DOHH2 (cell line): ENCODE results near the gene LATS2.

Experiments used
- H3F3A ChIP-seq: fragments of 200-600 bp; sonication (generic), shearing (Covaris generic); 2 replicates; pipeline ENCODE4 v1.6.0; 2016; ENCODE audit warnings: antibody characterized with exemption, mild to moderate bottlenecking; ENCODE audit not compliant: control insufficient read depth, insufficient read depth
- H3K27ac ChIP-seq: fragments of 200-600 bp; sonication (generic); 2 replicates; pipeline ENCODE4 v1.5.1; 2014; ENCODE audit warnings: low read depth, mild to moderate bottlenecking, low read length, moderate library complexity
- H3K27me3 ChIP-seq: fragments of 200-600 bp; sonication (generic); 2 replicates; pipeline ENCODE4 v1.6.1; 2014; ENCODE audit warnings: mild to moderate bottlenecking, low read length, mixed read lengths; ENCODE audit not compliant: control insufficient read depth
- H3K36me3 ChIP-seq: fragments of 200-600 bp; sonication (generic); 2 replicates; pipeline ENCODE4 v1.6.1; 2014; ENCODE audit warnings: mild to moderate bottlenecking, low read length, moderate library complexity, mixed read lengths; ENCODE audit not compliant: control insufficient read depth
- H3K4me1 ChIP-seq: fragments of 200-600 bp; sonication (generic); 2 replicates; pipeline ENCODE4 v1.6.1; 2014; ENCODE audit warnings: mild to moderate bottlenecking, low read length, mixed read lengths; ENCODE audit not compliant: control insufficient read depth
- H3K4me2 ChIP-seq: fragments of 200-600 bp; sonication (generic); 2 replicates; pipeline ENCODE4 v1.6.0; 2014; ENCODE audit warnings: mild to moderate bottlenecking, low read length, moderate library complexity
- H3K4me3 ChIP-seq: fragments of 200-600 bp; sonication (generic); 2 replicates; pipeline ENCODE4 v1.5.1; 2014; ENCODE audit warnings: mild to moderate bottlenecking, low read length, mixed read lengths
- H3K79me2 ChIP-seq: fragments of 200-600 bp; sonication (generic); 2 replicates; pipeline ENCODE4 v1.6.1; 2014; ENCODE audit warnings: mild to moderate bottlenecking, low read length, mixed read lengths; ENCODE audit not compliant: control insufficient read depth
- H3K9me2 ChIP-seq: fragments of 200-600 bp; sonication (generic); replicated peaks from 2 replicates; pipeline ENCODE4 v1.6.1; 2014; ENCODE audit warnings: mild to moderate bottlenecking, low read length, mixed read lengths; ENCODE audit not compliant: control insufficient read depth
- H3K9me3 ChIP-seq: fragments of 200-600 bp; sonication (generic); 2 replicates; pipeline ENCODE4 v1.6.1; 2014; ENCODE audit warnings: antibody characterized with exemption, low read length, mixed read lengths; ENCODE audit not compliant: control insufficient read depth, insufficient read depth
- H4K20me1 ChIP-seq: fragments of 200-600 bp; sonication (generic); 2 replicates; pipeline ENCODE4 v1.6.0; 2014; ENCODE audit warnings: low read depth, mild to moderate bottlenecking, antibody characterized with exemption, low read length, moderate library complexity; ENCODE audit not compliant: control insufficient read depth, insufficient read depth
- EZH2phosphoT487 ChIP-seq: fragments of 200-600 bp; sonication (generic); IDR thresholded peaks from 2 replicates; pipeline ENCODE4 v1.6.1; 2017; ENCODE audit warnings: borderline replicate concordance, mild to moderate bottlenecking, antibody characterized with exemption, low read length, moderate library complexity, mixed read lengths
- TF ChIP-seq, protein P1 (sequence below): fragments of 200-600 bp; sonication (generic); IDR thresholded peaks from one replicate; pipeline ENCODE4 v1.5.1; 2014; ENCODE audit warnings: antibody characterized with exemption, mild to moderate bottlenecking, low read depth, low read length; ENCODE audit not compliant: poor library complexity, severe bottlenecking

LATS2 gene

DNA sequence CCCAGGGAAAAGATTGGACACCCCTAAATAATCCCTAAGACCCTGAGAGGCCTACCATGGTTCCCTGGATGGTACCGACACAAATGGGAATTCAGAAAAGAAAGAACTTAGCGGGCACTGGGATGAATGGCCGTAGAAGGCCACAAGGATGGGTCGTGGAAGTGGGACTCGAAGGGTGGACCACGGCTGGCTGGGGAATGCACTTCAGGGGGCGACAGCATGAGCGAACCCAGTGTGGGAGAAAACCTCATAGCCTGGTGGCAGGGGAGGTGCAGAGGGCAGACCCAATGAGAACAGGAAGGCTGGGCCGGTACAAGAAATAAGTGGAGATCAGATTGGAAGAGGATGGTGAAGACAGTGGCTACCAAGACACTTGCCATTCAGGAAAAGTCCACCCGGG lies 28.7 kb downstream of the LATS2 start:
- no peaks in the 10 kb centered on the region for H4K20me1 ChIP-seq
- TF ChIP-seq, protein P1, sequence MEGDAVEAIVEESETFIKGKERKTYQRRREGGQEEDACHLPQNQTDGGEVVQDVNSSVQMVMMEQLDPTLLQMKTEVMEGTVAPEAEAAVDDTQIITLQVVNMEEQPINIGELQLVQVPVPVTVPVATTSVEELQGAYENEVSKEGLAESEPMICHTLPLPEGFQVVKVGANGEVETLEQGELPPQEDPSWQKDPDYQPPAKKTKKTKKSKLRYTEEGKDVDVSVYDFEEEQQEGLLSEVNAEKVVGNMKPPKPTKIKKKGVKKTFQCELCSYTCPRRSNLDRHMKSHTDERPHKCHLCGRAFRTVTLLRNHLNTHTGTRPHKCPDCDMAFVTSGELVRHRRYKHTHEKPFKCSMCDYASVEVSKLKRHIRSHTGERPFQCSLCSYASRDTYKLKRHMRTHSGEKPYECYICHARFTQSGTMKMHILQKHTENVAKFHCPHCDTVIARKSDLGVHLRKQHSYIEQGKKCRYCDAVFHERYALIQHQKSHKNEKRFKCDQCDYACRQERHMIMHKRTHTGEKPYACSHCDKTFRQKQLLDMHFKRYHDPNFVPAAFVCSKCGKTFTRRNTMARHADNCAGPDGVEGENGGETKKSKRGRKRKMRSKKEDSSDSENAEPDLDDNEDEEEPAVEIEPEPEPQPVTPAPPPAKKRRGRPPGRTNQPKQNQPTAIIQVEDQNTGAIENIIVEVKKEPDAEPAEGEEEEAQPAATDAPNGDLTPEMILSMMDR, result no peak
- no peak for TF ChIP-seq EZH2phosphoT487
- no peaks in the 10 kb centered on the region for H3K79me2 ChIP-seq
- no peaks in the 10 kb centered on the region for H3K36me3 ChIP-seq
- H3K4me2 ChIP-seq, result no peak overlapping the region
- H3K9me3 ChIP-seq, result no peaks in the 10 kb centered on the region
- no peak overlapping the region for H3K27ac ChIP-seq
- no peaks in the 10 kb centered on the region for H3K4me1 ChIP-seq
- H3K4me3 ChIP-seq, result no peak overlapping the region
- H3F3A ChIP-seq, result no peaks in the 10 kb centered on the region
- no peaks in the 10 kb centered on the region for H3K27me3 ChIP-seq
- H3K9me2 ChIP-seq, result no peaks in the 10 kb centered on the region

DNA sequence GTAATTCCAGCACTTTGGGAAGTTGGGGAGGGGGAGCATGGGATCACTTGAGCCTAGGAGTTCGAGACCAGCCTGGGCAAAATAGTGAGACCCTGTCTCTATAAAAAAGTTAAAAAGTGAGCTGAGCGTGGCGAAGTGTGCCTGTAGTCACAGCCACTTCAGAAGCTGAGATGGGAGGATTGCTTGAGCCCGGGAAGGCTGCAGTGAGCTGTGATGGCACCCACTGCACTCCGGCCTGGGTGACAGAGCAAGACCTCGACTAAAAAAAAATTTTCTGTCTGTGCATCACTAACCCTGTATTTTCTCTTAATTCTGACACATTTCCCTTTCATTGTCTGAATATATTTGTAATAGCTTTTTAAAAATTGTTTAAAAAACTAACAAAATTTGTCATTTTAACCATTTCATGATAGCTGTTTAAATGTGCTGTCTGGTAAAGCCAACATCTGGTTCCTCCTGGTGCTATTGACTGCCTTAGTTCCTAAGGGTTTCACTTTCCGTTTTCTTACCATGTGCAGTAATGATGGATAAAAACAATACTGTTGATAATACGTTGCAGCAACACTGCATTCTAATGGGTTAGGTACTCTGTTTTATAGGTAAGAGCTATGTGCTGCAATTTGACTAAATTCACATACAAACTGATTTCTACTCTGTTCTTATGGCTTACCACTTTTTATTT lies 29.7 kb downstream of the LATS2 start:
- H3K9me3 ChIP-seq, result no peaks in the 10 kb centered on the region
- H3K27ac ChIP-seq, result no peak overlapping the region
- H3K4me2 ChIP-seq, result no peak overlapping the region
- no peak for TF ChIP-seq EZH2phosphoT487
- TF ChIP-seq, protein P1, result no peak
- no peak overlapping the region for H3K4me3 ChIP-seq
- H4K20me1 ChIP-seq, result no peaks in the 10 kb centered on the region
- no peaks in the 10 kb centered on the region for H3K36me3 ChIP-seq
- H3K4me1 ChIP-seq, result no peaks in the 10 kb centered on the region
- H3K9me2 ChIP-seq, result no peaks in the 10 kb centered on the region
- H3K79me2 ChIP-seq, result no peaks in the 10 kb centered on the region
- no peaks in the 10 kb centered on the region for H3F3A ChIP-seq
- H3K27me3 ChIP-seq, result no peaks in the 10 kb centered on the region

DNA sequence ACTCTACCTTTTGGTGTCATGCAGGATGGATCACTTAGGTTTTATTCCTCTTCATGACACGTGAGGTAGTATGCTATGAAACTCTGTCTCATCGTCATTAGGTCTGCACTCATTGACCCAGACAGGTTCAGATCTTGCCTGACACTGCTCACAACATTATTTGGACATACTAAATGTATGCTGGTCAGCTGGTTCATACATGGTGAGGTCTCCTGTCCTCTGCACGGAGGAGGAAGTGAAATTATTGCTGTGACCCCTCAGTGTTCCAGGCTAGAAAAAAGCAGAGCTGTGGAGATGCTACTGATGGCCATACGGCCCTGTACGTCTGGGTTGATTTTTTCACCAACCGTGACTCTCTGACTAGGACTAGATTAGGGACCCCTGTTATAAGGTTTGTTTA lies 35.8 kb downstream of the LATS2 start:
- H3K79me2 ChIP-seq, result no peaks in the 10 kb centered on the region
- H3K4me1 ChIP-seq, result no peaks in the 10 kb centered on the region
- H3F3A ChIP-seq, result no peaks in the 10 kb centered on the region
- H3K27me3 ChIP-seq, result no peaks in the 10 kb centered on the region
- TF ChIP-seq, protein P1, result no peak
- TF ChIP-seq EZH2phosphoT487, result no peak
- no peaks in the 10 kb centered on the region for H3K36me3 ChIP-seq
- no peak overlapping the region for H3K27ac ChIP-seq
- no peak overlapping the region for H3K4me2 ChIP-seq
- no peaks in the 10 kb centered on the region for H3K9me3 ChIP-seq
- no peak overlapping the region for H3K4me3 ChIP-seq
- no peaks in the 10 kb centered on the region for H3K9me2 ChIP-seq
- H4K20me1 ChIP-seq, result no peaks in the 10 kb centered on the region
